Measurements from ENCODE around the gene CLCA2. TPM values are rescaled to one million over a fixed set of nuclear protein-coding genes. Genes with fewer than 3 reads are reported as not detected.
A peak's percentile ranks its signal among the peaks of the same experiment; 100 is the strongest.

The CLCA2 gene
- total RNA-seq, 2 experiments from 2014 or later = not detected

DNA sequence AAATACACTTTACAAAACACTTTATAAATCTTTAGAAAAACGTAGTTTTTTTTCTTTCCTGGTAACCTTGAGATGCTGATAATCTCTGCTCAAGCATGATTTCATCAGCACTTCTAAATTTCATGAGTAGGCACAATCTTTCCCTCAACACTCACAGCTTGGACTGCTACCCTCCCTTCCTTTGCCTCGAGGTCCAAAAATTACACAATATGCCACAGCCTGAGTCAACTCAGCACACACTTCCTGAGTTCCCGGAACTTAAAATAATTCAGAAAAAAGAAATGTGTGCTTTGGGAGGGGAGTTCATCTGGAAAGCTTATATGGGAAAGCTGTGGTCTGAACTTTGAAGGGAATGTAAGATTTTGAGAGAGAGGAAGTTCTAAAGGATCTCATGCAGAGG is 5.9 kb downstream of the CLCA2 start:
- H3K27me3 Mint-ChIP-seq = peaks cover 5% of the 10 kb centered on the region
- DNase-seq (peak; percentile 17), ATAC-seq (peak; percentile 90)
- H3K9me3 Mint-ChIP-seq (ENCODE audit: low read depth) = no peaks in the 10 kb centered on the region
- H3K27ac Mint-ChIP-seq = no peak overlapping the region
- H3K4me3 Mint-ChIP-seq = no peak overlapping the region
- H3K36me3 Mint-ChIP-seq (ENCODE audit: low read depth) = no peaks in the 10 kb centered on the region
- intact Hi-C loops (cut with DNase I, micrococcal nuclease) = loop anchor here in 1 of 2 experiments (2.0 kb wide), 1 partner anchor 31 kb away; no protein-coding TSS in a partner anchor
- H3K4me1 Mint-ChIP-seq = no peaks in the 10 kb centered on the region
- ChIA-PET CTCF (interaction anchor here (0.8 to 1.7 kb wide), 5 partner anchors 45 to 274 kb away, joined by 3 to 5 read pairs (median 5); no protein-coding TSS in a partner anchor), POLR2A (no interaction called here)

DNA sequence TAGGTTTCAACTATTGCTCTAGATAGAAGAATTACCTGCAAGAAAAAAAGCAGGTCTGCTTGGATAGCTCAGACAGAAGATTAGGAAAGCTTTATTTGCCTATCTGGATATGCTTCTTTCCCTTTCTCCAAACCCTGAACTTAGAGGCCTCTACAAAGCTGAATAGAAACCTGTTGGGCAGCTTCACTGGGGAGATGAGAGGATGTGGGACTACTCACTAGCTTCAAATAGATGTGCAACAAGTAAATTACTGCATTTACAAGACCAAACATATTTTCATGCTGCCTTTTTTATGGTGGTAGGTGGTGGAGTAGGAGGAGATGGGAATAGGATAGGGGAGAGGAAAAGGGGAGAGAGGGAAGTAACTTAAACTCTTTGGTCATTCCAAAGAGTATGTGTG is 6.4 kb downstream of the CLCA2 start:
- CTCF ChIA-PET = interaction anchor here (0.8 to 1.7 kb wide), 7 partner anchors 8 to 273 kb away, joined by 3 to 5 read pairs (median 4); no protein-coding TSS in a partner anchor
- ATAC-seq (peak; percentile 20), DNase-seq (no peak)
- H3K4me1 Mint-ChIP-seq = no peaks in the 10 kb centered on the region
- POLR2A ChIA-PET = no interaction called here
- peaks cover 3% of the 10 kb centered on the region for H3K27me3 Mint-ChIP-seq
- intact Hi-C loops (cut with DNase I, micrococcal nuclease) = no loop called here
- no peaks in the 10 kb centered on the region for H3K9me3 Mint-ChIP-seq (ENCODE audit: low read depth)
- no peak overlapping the region for H3K27ac Mint-ChIP-seq
- no peaks in the 10 kb centered on the region for H3K36me3 Mint-ChIP-seq (ENCODE audit: low read depth)
- H3K4me3 Mint-ChIP-seq = no peak overlapping the region

DNA sequence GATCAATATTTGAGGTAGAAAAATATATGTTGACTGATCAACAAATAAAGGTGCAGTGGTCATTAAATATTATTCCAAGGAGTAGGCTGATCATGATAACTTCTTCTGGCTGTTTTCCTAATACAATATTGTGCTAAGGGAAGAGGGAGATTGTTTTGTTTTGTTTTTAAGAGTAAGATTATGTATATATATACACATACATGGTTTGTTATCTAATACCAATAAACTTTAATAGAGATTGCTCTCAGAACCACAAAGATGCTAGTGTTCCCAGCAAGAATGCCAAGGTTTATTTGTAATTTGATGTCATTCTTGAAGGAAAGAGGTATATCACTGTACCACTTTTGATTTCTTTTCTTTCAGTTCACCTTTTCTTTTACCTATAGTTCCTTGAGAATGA is 10.1 kb downstream of the CLCA2 start:
- Mint-ChIP-seq H3K27me3 (peaks cover 6% of the 10 kb centered on the region), H3K27ac (no peak overlapping the region), H3K36me3 (ENCODE audit: low read depth) (no peaks in the 10 kb centered on the region), H3K9me3 (ENCODE audit: low read depth) (no peaks in the 10 kb centered on the region), H3K4me1 (no peaks in the 10 kb centered on the region), H3K4me3 (no peak overlapping the region)
- no peak for ATAC-seq
- no peak for DNase-seq
- CTCF ChIA-PET = no interaction called here
- intact Hi-C loops (cut with DNase I, micrococcal nuclease) = no loop called here
- POLR2A ChIA-PET = no interaction called here

DNA sequence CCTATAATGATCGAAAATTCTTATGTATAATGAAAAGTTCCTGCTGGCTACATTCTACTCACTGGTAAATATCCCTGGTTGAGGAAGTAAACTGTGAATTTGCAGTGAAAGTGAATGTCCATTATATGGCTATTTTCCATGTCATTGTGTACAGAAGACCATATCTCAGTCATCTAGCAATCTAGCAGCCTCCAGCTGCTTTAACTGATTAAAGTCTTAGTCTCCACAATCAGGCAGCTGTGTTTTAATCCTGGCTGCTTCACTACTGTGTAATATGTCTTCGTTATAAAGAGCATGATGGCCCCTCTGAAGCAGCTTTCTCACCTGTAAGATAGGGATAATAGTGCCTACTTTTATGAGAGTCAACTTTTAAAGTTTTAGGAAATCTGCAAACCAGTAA is 11.4 kb downstream of the CLCA2 start:
- intact Hi-C loops (cut with DNase I, micrococcal nuclease) = no loop called here
- CTCF ChIA-PET = interaction anchor here (0.6 to 1.6 kb wide), 2 partner anchors 56 to 73 kb away, joined by 3 to 5 read pairs; no protein-coding TSS in a partner anchor

DNA sequence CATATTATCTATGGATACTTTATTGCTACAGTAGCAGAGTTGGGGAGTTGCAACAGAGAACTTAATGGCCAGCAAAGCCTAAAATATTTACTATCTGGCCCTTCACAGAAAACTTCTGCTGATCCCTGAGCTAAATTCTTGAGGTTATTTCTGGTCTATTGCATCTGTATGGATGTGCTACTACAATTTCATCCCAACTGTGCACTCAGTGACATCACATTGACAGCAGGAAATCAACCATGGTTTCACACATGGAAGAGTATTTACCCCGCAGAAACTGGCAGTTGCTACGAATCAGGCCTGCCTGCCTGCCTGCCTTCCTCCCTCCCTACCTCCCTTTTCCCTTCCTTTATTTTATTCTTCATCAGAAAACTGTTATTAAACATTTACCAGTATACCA is 12.1 kb downstream of the CLCA2 start:
- Mint-ChIP-seq H3K36me3 (ENCODE audit: low read depth) (no peaks in the 10 kb centered on the region), H3K4me3 (no peak overlapping the region), H3K27ac (no peak overlapping the region), H3K27me3 (peaks cover 6% of the 10 kb centered on the region), H3K4me1 (no peaks in the 10 kb centered on the region), H3K9me3 (ENCODE audit: low read depth) (no peaks in the 10 kb centered on the region)
- DNase-seq = no peak
- no peak for ATAC-seq
- POLR2A ChIA-PET = no interaction called here
- CTCF ChIA-PET = interaction anchor here (0.6 to 1.6 kb wide), 3 partner anchors 56 to 72 kb away, joined by 3 to 5 read pairs (median 3); no protein-coding TSS in a partner anchor
- intact Hi-C loops (cut with DNase I, micrococcal nuclease) = no loop called here

More for the DNA sequence above, 11.4 kb downstream of the CLCA2 start:
- no peak for DNase-seq
- H3K9me3 Mint-ChIP-seq (ENCODE audit: low read depth) = no peaks in the 10 kb centered on the region
- H3K27ac Mint-ChIP-seq = no peak overlapping the region
- no peaks in the 10 kb centered on the region for H3K36me3 Mint-ChIP-seq (ENCODE audit: low read depth)
- no peaks in the 10 kb centered on the region for H3K4me1 Mint-ChIP-seq
- H3K4me3 Mint-ChIP-seq = no peak overlapping the region
- peaks cover 6% of the 10 kb centered on the region for H3K27me3 Mint-ChIP-seq
- ATAC-seq = no peak
- POLR2A ChIA-PET = no interaction called here

DNA sequence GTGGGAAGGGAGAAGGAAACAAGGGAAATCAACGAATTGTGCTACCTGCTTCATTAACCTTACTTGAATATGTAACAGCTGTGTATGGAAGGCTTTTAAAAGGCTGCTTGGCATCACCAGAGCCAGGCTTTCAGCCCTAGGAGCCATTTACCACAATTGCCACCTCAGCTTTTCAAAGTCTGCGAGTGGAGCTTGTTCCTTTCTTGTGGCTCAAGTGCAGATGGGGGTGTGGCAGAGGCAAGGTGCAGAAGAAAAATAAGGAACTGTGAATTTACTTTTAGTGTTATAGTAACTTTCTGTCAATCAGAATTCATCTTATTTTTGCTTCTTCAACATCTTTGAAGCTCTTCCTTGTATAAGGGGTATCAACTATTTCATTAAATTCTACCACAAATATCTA is 17.6 kb downstream of the CLCA2 start:
- CTCF ChIA-PET = interaction anchor here (0.7 to 1.3 kb wide), 2 partner anchors 64 to 66 kb away, joined by 3 read pairs; no protein-coding TSS in a partner anchor
- peak; percentile 9 for DNase-seq
- intact Hi-C loops (cut with DNase I, micrococcal nuclease) = no loop called here
- no peak for ATAC-seq
- no peak overlapping the region for H3K27ac Mint-ChIP-seq
- no peaks in the 10 kb centered on the region for H3K36me3 Mint-ChIP-seq (ENCODE audit: low read depth)
- H3K9me3 Mint-ChIP-seq (ENCODE audit: low read depth) = no peaks in the 10 kb centered on the region
- peaks cover 6% of the 10 kb centered on the region for H3K27me3 Mint-ChIP-seq
- POLR2A ChIA-PET = no interaction called here
- peaks cover 8% of the 10 kb centered on the region for H3K4me1 Mint-ChIP-seq
- no peak overlapping the region for H3K4me3 Mint-ChIP-seq

DNA sequence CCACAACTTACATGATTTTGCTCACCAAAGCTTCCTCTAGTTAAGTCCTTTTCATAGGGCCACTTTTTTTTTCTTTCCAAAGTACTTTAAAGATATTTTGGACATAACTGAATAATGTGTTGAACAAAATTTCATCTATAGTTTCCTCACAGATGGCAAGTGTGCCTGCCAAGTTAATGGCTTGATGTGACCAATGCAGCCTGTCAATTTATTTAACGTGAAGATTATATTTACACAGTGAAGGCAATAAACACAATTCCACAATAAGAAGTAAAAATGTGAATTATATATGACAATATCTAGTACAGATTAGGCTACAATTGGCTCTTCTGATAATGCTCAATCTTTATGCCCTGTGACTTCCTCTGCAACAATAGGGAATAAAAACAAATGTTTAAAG is 18.0 kb downstream of the CLCA2 start:
- ChIA-PET CTCF (interaction anchor here (0.7 to 1.3 kb wide), 2 partner anchors 64 to 65 kb away, joined by 3 read pairs; no protein-coding TSS in a partner anchor), POLR2A (no interaction called here)
- DNase-seq (no peak), ATAC-seq (no peak)
- Mint-ChIP-seq H3K36me3 (ENCODE audit: low read depth) (no peaks in the 10 kb centered on the region), H3K27ac (no peak overlapping the region), H3K4me1 (peaks cover 8% of the 10 kb centered on the region), H3K4me3 (no peak overlapping the region), H3K9me3 (ENCODE audit: low read depth) (no peaks in the 10 kb centered on the region), H3K27me3 (peaks cover 6% of the 10 kb centered on the region)
- intact Hi-C loops (cut with DNase I, micrococcal nuclease) = no loop called here

DNA sequence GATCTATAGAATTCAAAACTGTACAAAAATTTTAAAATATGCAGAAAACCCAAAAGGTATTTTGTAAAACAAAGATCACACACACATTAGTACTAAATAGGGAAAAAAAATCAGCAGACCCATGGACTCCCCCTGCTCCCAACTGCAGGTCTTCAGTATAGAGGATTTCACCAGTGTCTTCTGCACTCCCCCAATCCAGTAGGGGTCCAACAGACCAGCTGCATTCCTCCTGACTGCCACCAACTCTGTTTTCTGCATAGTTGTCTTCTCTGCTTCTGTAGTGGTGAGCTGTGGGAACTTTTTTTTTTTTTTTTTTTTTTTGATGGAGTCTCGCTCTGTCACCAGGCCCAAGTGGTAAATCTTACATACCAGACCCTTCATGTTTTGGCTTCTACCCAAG is 21.9 kb downstream of the CLCA2 start:
- H3K27me3 Mint-ChIP-seq = no peaks in the 10 kb centered on the region
- DNase-seq = no peak
- H3K27ac Mint-ChIP-seq = no peak overlapping the region
- intact Hi-C loops (cut with DNase I, micrococcal nuclease) = no loop called here
- H3K36me3 Mint-ChIP-seq (ENCODE audit: low read depth) = no peaks in the 10 kb centered on the region
- no peaks in the 10 kb centered on the region for H3K9me3 Mint-ChIP-seq (ENCODE audit: low read depth)
- no peak overlapping the region for H3K4me3 Mint-ChIP-seq
- ChIA-PET POLR2A (no interaction called here), CTCF (no interaction called here)
- no peak for ATAC-seq
- H3K4me1 Mint-ChIP-seq = peaks cover 8% of the 10 kb centered on the region

DNA sequence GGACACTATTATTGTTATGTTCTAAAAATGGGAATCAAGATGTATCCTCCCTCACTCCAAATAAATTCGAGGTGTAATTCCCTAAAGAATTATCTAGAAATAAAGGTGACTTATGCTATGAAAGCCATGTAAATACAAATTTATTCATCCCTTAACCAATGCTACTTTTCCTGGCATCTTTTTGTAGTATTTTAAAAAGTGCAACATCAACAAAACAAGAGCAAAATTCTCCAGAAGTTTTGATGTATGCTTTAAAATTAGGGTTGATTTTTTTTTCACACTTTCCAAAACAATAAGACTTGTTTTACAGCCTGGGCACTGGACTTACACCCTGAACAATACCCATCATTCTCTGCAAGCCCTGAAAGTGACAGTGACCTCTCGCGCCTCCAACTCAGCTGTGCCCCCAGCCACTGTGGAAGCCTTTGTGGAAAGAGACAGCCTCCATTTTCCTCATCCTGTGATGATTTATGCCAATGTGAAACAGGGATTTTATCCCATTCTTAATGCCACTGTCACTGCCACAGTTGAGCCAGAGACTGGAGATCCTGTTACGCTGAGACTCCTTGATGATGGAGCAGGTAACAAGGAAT is 23.3 kb downstream of the CLCA2 start:
- H3K27ac Mint-ChIP-seq = no peak overlapping the region

DNA sequence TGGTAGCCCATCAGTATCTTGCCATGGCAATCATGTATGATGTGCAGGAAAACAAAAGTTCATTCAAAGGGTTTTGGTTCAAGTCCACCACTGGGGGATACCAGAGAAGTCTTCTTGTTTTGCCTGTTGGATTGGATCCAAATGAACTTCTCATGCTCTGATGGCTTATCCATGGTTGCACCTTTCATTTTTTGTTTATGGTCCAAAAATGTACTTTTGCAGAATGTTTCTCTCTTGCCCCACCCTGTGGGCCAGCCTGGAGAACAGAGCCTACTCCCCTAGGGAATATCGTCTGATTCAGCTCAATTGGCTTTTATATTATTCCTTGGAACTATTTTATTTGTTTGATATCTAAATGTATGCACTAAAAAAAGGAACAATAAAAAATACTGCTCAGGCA is 24.7 kb downstream of the CLCA2 start:
- no peak overlapping the region for H3K4me3 Mint-ChIP-seq
- ATAC-seq (no peak), DNase-seq (no peak)
- intact Hi-C loops (cut with DNase I, micrococcal nuclease) = no loop called here
- H3K4me1 Mint-ChIP-seq = no peaks in the 10 kb centered on the region
- ChIA-PET POLR2A (no interaction called here), CTCF (interaction anchor here (0.7 to 3.8 kb wide), 2 partner anchors 26 to 259 kb away, joined by 3 to 15 read pairs; no protein-coding TSS in a partner anchor)
- no peaks in the 10 kb centered on the region for H3K9me3 Mint-ChIP-seq (ENCODE audit: low read depth)
- H3K27me3 Mint-ChIP-seq = no peaks in the 10 kb centered on the region
- no peak overlapping the region for H3K27ac Mint-ChIP-seq
- H3K36me3 Mint-ChIP-seq (ENCODE audit: low read depth) = no peaks in the 10 kb centered on the region

More for the DNA sequence above, 23.3 kb downstream of the CLCA2 start:
- H3K4me3 Mint-ChIP-seq = no peak overlapping the region
- H3K4me1 Mint-ChIP-seq = no peaks in the 10 kb centered on the region
- no peak for ATAC-seq
- no peaks in the 10 kb centered on the region for H3K36me3 Mint-ChIP-seq (ENCODE audit: low read depth)
- CTCF ChIA-PET = interaction anchor here (0.6 to 1.1 kb wide), 3 partner anchors 13 to 495 kb away, joined by 3 to 4 read pairs (median 4); no protein-coding TSS in a partner anchor
- no peaks in the 10 kb centered on the region for H3K9me3 Mint-ChIP-seq (ENCODE audit: low read depth)
- no peaks in the 10 kb centered on the region for H3K27me3 Mint-ChIP-seq
- DNase-seq = no peak
- POLR2A ChIA-PET = no interaction called here
- intact Hi-C loops (cut with DNase I, micrococcal nuclease) = no loop called here

DNA sequence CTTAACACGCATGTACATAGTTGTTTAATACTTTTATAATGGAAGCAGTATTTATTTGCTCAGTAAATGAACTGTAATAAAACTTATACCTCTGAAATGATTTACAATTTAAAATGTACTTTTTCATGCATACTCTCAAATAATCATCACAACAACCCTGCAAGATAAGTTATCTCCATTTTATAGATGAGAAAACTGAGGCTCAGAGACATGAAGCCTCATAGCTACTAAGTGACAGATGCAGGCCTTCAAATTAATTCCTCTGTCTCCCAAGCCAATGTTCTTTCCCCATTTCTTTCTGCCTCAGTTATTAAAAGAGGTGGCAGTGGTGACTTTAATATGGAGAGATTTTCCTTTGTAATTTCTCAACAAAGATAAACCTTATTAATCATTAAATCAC is 25.1 kb downstream of the CLCA2 start:
- Mint-ChIP-seq H3K27me3 (no peaks in the 10 kb centered on the region), H3K4me3 (no peak overlapping the region), H3K27ac (no peak overlapping the region), H3K9me3 (ENCODE audit: low read depth) (no peaks in the 10 kb centered on the region), H3K4me1 (no peaks in the 10 kb centered on the region), H3K36me3 (ENCODE audit: low read depth) (no peaks in the 10 kb centered on the region)
- intact Hi-C loops (cut with DNase I, micrococcal nuclease) = no loop called here
- CTCF ChIA-PET = interaction anchor here (0.6 to 3.8 kb wide), 3 partner anchors 25 to 259 kb away, joined by 3 to 15 read pairs (median 3); no protein-coding TSS in a partner anchor
- no peak for DNase-seq
- POLR2A ChIA-PET = no interaction called here
- no peak for ATAC-seq

DNA sequence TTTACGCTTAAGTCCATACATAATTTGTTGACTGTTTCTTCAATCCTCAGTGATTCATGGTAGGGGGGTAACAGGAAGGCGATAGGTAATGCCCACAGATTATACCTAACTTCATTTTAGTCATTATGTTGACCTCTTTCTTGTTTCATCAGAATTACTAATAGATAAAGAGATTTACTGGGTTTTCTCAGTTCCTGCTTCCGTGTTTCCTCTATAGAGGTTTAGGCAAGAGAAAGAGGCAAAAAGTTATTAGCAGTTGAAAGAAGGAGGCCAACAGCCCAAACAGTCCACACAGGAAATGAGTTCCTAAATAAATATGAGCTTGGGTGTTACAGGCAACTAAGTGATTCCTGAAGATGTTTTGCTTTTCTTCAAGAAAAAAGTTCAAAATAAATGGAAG is 26.9 kb downstream of the CLCA2 start:
- Mint-ChIP-seq H3K36me3 (ENCODE audit: low read depth) (no peaks in the 10 kb centered on the region), H3K27me3 (no peaks in the 10 kb centered on the region), H3K4me1 (no peaks in the 10 kb centered on the region), H3K9me3 (ENCODE audit: low read depth) (no peaks in the 10 kb centered on the region), H3K27ac (no peak overlapping the region), H3K4me3 (no peak overlapping the region)
- intact Hi-C loops (cut with DNase I, micrococcal nuclease) = no loop called here
- ATAC-seq (no peak), DNase-seq (no peak)
- POLR2A ChIA-PET = no interaction called here
- CTCF ChIA-PET = interaction anchor here (3.8 kb wide), 1 partner anchor 24 kb away, joined by 15 read pairs; no protein-coding TSS in a partner anchor
